GM19023 (cell line): ENCODE measurements around the gene PLTP.
A peak's percentile ranks its signal among the peaks of the same experiment; 100 is the strongest.

ENCODE experiments used
- ATAC-seq: cut with Tn5 transposase; IDR thresholded peaks from one replicate; pipeline ENCODE4 v1.9.1; 2021; ENCODE audit warnings: mild to moderate bottlenecking, moderate library complexity; ENCODE audit not compliant: unreplicated experiment

Gene PLTP

DNA sequence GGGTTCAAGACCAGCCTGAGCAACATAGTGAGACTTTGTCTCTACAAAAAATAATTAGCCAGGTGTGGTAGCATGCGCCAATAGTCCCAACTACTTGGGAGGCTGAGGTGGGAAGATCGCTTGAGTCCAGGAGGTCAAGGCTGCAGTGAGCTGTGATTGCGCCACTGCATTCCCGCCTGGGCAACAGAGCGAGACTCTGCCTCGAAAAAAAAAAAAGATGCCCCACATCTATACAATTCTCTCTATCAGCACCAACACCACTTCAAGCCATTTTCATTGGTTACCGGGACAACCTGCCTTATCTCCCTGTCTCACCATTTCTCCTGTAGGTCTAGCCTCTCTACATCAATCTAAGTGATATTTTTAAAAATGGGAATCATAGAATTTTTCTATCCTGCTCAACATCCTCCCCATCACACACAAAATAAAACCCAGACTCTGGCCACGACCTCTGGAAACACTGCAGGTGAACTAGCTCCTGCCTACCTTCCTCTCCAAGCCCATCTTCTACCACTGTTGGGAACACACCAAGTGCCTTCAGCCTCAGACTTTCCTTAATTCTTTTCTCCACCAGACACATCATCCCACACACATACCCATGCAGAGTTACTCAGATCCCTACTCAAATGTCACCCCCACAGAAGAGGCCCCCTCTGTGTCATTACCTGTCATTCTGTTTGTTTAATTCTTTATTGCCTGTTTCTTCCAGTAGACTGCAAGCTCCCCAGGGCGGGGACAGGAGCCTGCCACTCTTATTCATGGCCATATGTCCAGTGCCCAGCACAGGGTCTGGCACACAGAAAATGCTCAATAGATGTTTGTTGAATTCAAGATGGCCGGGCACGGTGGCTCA is 9.6 kb upstream of the PLTP start:
- no peak for ATAC-seq

DNA sequence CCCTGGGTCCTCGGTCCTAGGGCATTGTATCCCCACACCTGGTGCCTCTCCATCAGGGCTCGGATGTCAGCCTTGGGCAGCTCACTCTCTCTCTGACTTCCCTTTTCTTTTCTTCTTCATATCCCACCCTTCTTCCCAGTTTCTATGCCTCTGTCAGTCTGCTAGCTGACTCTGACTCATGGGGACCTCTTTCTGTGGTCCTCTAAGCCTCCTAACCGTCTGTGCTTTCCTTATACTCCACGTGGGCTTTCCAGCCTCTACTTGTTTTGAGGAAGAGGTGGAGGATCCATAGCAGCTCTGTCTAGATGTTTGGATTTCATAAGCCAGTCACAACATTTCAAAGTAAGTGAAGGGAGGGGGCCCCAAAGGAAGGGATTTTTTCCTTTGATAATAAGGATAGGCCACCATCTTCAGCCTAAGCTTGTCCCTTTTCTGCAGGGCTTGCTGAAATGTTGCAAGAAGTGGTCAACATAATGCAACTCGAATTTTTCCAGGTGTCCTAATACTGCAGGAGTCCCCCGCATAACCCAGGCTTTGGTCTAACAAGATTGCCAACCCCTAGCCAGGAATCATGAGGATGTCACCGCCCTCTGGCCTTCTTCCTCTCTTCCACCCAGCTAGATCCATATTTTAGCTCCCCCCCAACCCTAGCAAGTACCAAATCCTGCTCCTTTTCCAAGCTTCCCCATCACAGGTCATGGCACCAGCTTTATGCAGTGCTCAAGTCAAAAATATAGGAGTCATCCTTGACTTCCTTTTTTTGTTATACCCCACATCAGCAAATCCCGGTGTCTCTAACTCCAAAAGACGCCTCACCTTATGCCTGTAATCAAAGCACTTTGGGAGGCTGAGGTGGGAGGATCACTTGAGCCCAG is 8.7 kb upstream of the PLTP start:
- ATAC-seq = no peak

DNA sequence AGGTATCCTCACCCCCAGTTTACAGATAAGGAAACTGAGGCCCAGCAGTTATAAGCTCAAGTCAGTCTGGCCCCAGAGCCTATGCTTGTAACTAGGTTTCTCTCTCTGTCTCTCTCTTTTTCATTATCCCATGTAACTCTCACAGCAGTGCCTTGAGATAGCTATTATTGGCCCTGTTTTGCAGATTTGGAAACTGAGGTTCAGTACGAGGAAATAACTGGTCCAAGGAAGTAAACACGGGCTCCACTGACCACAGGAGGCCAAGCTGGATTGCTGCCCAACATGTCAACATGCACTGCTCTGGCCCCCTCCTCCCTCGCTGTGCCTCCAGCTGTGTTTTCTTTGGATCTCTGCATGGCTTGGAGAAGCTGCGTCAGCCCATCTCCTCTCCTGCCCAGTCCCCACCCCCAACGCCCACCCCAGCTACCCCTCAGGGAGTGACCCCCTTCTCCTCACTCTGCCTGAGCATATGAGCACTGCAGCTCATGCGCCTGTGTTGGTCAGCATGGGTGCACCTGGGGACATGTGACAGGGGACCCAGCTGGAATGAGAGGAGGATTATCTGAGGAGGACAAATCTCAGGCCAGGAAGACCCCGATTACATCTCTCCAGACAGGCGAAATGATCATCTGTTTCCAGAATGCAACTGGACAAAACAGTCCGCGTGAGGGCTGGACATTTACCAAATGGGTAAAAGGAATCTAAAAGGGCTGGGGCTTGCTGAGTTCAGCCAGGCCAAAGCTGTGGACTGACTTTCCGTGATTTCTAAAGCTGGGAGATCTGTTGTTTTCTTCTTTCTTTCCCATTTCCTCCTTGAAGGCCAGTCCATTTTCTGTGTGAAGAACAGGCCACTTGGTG is 7.8 kb upstream of the PLTP start:
- no peak for ATAC-seq

DNA sequence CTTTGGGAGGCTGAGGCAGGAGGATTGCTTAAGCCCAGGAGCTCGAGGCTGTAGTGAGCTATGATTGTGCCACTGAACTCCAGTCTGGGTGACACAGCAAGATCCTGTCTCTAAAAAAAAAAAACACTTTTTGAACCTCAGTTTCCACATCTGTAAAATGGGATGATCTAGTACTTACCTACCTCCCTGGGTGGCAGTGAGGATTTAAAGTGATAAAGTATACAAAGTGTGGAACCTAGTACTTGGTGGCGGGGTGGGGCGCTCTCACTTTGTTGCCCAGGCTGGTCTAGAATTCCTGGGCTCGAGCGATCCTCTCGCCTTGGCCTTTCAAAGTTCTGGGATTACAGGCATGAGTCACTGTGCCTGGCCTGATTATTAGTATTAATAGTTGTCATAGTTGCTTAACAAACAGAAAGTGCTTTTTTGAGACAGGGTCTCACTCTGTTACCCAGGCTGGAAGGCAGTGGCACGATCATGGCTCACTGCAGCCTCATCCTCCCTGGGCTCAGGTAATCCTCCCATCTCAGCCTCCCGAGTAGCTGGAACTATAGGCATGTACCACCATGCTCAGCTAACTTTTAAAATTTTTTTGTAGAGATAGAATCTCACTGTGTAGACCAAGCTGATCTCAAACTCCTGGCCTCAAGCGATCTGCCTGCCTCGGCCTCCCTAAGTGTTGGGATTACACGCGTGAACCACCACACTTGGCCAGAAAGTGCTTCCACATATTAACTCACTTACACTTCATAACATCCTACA is 7.0 kb upstream of the PLTP start:
- ATAC-seq = no peak

DNA sequence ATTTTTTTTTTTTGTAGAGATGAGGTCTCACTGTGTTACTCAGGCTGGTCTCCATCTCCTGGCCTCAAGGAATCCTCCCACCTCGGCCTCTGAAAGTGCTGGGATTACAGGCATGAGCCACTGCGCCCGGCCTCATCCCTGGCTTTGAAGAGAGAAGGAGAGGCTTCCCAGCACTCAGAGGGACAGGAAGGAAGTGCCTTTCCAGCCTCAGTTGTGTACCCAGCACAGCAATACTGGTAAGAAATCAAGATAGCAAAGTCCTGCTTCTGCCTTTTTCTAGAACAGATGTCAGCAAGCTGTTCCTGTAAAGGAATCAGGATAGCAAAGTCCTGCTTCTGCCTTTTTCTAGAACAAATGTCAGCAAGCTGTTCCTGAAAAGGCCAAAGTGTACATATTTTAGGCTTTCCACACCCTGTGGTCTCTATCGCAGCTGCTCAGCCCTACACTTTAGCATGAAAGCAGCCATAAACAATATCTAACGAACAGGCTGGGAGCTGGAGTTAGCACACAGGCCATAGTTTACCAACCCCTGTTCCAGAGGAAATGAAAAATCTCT is 6.3 kb upstream of the PLTP start:
- ATAC-seq = no peak

DNA sequence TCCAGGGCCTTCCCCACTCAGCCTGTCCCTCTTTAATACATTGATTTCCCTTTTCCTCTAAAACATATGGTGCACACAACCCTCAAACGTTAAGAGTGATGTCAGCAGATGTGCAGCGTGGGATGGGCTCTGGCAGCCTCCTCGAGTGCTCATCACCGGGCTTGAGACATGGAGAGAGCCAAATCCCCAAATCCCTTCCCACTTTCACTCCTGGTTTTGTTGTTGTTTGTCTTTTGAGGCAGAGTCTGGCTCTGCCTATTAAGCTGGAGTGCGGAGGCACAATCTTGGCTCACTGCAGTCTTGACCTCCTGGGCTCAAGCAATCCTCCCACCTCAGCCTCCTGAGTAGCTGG is 5.8 kb upstream of the PLTP start:
- no peak for ATAC-seq

DNA sequence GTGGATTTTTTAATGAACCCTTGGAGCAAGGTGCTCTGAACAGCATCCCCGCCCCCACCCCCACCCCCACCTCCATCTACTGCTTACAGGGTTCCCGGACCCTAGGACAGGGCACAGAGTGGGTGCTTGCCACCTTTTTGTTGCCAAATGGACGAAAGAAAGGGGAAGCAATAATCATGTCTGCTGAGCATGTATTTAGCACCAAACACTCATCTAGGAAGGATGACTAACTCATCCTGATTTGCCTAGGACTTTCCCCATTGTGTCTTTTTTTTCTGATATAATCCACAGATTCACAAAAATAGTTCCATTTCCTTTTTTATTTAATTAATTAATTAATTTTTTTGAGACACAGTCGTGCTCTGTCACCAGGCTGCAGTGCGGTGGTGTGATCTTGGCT is 1.2 kb upstream of the PLTP start:
- no peak for ATAC-seq

DNA sequence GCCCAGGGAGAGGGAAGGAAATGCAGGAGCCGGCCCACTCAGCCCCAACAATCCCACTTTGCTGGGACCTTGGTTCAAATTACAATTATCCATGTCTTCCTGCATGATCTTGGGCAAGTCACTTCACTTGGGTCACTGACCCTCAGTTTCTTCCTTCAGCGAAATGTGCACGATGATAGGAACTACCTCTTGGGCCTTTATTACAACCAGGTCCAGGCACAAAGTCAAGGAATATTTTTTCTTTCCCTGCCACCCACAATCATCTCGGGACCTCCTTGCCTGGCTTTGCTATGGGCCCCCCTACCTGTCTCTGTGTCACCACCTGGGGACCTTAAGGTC is 358 bp upstream of the PLTP start:
- ATAC-seq = no peak

DNA sequence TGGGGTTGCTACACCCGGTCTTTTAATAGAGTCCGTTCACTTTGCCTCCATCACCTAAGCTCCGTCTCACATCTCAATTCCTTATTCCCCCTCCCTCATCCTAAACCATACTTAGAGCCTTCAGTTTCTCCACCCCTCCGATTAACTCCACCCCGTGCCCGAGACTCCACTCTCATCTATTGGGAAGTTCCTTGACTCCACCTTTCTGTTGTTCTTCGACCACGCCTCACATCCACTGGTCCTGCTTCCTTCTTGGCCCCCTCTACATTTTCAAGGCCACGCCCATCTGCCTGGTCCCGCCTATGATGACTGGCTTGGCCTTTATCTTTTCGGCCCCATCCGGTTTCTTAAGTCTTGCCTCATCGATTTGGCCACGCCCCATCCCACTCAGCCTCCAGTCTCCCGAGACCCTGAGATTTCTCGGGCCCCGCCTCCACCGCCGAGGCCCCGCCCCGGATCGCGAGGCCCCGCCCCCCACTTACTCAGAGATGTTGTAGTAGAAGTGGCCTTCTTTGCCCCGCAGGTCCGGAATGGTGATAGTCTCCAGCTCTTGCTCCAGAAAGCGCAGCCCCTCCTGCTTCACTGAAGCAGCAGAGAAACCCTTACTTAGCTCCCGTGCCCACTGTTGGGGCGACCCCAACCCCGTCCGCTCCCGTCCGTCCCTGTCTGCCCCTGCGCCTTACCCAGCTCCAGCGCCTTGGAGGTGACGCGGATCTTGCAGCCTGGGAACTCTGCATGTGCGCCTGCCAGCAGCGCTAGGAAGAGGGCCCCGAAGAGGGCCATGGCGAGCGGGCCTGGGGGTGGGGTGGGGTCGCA is 1.1 kb downstream of the PLTP start:
- ATAC-seq = peak; percentile 89

DNA sequence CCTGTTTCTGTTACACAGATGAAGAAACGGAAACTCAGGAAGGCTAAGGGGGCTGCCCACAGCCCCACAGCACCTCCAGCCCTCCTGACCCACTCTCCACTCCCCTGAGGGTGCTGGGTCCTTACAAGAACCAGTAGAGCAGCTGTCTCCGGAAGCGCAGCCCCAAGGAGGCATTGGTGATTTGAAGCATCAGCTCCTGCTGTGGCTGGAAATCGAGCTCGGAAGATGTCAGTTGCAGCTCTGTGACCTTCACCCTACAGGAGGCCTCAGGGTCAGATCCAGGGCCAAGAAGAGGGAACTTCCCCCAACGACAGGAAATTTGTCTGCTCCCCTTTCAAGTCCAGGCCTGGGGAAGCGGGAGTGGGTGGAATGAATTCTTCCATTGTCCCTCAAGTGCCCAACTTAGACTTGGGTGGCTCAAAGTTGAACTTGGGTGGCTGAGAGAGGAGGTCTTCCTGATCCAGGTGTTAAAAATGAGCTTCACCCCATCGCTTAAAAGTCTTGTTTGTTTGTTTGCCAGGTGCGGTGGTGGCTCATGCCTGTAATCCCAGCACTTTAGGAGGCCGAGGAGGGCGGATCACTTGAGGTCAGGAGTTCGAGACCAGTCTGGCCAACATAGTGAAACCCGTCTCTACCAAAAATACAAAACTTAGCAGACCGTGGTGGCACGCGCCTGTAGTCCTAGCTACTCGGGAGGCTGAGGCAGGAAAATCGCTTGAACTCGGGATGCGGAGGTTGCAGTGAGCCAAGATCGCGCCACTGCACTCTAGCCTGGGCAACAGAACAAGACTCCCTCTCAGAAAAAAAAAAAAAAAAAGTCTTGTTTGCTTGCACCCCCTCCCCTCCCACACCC is 1.9 kb downstream of the PLTP start:
- no peak for ATAC-seq

DNA sequence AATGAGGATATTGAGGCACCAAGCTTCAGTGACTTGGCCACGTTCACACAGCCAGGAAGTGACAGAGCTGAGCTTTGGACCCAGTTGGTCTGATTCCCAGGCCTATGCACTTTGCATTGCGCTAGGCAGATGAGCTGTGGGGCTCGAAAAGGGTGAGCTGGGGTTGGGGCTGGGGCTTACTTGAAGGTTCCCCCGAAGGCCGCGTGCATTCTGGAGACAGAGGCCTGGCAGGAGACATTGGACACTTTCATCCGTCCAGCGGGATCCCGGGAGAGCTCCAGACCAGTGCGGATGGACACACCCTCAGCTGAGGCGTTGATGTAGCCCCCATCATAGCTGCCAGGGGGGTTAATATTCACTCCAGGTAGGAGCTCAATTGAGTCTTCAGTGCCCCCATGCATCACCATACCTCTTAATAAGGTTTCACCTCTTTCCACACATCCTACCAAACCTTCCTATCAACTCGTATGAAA is 2.6 kb downstream of the PLTP start:
- no peak for ATAC-seq

DNA sequence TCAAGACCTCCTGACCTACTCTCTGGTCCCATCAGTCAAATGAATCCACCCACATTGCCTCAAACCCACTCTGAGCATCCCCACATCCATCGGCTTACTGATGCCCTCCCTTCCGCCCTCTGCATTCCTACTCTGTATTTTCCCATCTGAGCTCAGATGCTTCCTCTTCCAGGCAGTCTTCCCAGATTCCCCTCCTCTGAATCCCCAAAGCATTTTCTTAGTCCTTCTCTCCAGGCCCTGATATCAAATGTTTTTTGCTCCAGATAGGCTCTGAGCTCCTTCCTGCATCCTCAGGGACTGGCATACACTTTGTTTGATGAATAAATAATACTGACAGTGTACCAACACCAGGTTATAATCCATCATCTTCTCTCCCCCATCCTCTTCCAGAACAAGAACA is 3.9 kb downstream of the PLTP start:
- ATAC-seq = no peak

DNA sequence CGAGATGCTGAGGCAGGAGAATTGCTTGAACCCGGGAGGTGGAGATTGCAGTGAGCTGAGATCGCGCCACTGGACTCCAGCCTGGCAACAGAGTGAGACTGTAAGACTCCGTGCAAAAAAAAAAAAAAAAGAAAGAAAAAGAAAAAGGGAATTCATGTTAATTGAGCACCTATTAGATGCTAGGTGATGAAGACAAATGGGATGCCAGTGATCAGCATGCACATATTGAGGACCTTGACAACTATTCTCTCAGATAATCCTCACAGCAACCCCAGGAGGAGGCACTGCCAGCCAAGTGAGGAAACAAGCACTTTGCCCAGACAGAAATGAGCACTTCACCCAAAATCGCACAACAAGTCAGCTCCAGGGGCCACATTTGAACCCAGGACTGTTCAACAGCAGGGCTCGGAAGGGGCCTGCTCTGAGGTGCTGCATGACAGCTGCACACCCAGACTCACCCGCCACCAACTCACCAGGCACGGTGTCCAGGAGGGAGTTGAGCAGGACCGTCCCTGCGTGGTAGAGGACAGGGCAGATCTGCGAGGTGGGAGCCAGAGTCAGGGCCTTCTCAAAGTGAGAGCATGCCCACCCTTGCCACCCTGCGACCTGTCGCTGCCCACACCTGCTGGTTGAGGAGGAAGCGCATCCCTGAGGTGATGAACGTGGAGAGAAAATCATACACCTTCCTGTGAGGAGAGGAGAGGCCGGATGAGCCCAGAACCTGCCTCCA is 4.6 kb downstream of the PLTP start:
- no peak for ATAC-seq

DNA sequence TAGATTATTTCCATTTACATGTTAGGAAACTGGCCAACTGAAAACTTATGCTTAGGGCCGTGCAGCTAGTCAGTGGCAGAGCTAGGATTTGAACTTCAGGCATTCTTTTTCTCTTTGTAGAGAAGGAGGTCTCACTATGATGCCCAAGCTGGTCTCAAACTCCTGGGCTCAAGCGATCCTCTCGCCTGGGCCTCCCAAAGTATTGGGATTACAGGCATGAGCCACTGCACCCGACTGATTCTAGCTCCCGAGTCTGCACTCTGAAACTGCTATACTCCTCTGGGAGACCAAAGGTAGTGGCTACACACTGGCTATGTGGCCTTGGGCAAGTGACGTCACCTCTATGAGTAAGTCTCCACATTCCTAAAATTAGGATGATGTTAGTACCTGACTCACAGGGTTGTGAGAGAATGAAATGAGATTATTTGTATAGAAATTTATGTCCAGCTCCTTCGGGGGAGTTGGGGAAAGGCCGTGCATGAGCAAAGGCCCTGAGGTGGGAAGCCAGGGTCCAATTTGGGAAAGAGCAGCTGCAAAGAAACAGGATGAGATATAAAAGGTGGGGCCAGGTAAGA is 6.4 kb downstream of the PLTP start:
- ATAC-seq = no peak

DNA sequence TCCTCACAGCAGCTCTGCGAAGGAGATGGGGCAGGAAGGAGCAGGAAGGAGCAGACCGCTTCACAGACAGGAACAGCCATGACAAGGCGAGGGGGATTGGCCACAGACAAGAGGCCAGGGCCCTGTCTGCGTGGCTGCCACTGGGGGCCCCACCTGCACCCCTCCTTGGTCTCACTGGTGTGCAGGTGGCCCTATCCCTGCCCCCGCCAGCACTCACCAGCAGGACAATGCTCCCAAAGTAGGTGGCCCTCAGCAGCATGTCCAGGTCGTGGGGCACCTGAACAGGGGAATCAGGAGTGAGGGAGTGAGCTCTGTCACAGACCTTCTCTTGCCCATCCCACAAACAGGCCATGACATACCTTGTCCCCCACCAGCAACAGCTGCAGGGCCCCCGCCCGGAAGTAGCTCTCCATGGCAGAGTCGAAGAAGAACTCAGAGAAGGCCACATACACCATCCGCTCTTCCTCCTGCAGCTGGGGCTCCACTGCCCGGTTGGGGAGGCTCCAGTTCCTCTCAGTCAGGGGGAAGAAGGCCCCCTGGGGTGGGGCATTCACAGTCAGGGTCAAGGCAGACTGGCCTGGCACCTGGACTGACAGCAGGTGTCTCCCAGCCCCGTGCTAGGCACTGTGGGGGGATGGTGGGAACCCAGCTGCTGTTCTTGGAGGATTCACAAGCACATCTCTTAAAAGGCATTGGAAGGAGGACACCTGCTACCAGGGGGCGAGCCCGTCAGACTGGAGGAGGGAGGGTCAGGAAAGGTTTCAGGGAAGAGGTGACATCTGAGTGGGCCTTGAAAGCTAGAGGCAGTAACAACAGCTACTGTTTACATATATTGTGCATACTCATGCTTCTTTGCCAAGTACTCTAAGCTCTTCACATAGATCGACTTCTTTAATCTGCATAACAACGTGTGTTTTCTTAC is 7.1 kb downstream of the PLTP start:
- ATAC-seq = no peak

DNA sequence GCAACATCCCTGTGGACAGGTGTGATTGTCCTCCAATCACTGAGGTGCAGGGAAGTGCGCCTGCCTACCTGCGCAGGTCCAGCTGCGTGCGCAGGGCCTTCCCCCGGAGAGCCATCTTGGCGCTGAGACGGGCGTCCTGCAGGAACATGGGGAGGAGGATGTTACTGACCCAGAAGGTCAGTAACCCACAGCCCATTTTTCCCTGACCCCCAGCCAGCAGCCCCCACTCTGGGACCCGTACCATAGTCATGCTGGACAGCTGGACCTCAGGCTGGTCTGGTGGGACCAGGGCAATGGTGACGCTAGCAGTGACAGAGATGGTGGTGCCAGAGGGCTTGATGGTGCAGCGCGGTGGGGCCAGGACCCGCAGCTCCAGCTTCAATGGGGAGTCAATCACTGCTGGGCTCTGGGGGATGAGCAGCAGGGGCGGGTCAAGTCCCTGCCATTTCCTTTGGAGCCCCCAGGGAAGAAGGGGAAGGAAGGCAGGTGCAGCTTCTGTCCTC is 9.7 kb downstream of the PLTP start:
- no peak for ATAC-seq
